NT2/D1 (cell line): ENCODE results near the gene CT55.
"Not testable (repeated sequence)": the region's sequence is repeated elsewhere in the genome, so short reads cannot be mapped to it uniquely, and the experiment has no call there.

Experiments
- SUZ12 ChIP-seq: IDR thresholded peaks from 2 replicates; pipeline ENCODE4 v1.6.1; 2011; ENCODE audit not compliant: insufficient read length, insufficient read depth; ENCODE audit errors: extremely low read depth
- ZNF274 ChIP-seq: IDR thresholded peaks from 2 replicates; pipeline ENCODE4 v1.6.1; 2011; ENCODE audit warnings: mild to moderate bottlenecking, low read depth, low read length

DNA sequence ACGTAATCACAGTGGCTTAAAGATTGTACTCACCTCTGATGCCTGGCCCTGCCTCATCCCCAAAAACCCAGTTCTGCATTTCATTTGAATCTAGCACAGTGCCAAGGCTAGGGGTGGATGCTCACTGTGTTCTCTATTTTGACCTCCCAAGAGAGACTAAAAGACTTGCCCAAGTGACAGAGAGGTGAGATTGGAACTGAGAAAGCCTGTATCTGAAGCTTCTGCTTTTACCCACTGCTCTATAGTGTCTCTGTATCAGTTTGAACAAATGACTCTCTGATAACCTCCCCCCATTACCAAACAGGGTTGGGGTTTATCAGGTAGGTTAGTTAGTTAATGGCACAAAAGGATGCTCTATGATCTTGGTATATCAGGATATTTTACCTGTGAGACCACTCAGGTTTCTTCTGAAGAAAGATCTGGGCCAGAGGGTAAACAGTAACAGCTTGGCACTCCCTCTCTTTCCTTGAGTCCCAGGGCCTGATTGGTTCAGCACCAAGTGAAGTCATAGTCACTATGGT, 51.1 kb downstream of the CT55 start, which contains the start of gene ETDB:
- TF ChIP-seq ZNF274, SUZ12: not testable (repeated sequence)
